Muscle layer of colon (tissue), 2 donors: ENCODE results near the gene CLBA1.

ENCODE experiments used
- H3K27ac ChIP-seq: one replicate; pipeline ENCODE4 v1.7.0; 2013; ENCODE audit warnings: low read depth, mild to moderate bottlenecking, low read length, moderate library complexity
- H3K27me3 ChIP-seq, 2 donors: one replicate each; pipeline ENCODE4 v1.7.0; 2013; ENCODE audit warnings: low read length in 2 of 2, mild to moderate bottlenecking in 2 of 2; ENCODE audit not compliant: insufficient read depth in 2 of 2, control insufficient read depth in 1 of 2
- H3K36me3 ChIP-seq: one replicate; pipeline ENCODE4 v1.7.0; 2013; ENCODE audit warnings: mild to moderate bottlenecking, low read length; ENCODE audit not compliant: insufficient read depth
- H3K4me1 ChIP-seq: one replicate; pipeline ENCODE4 v1.7.0; 2013; ENCODE audit warnings: mild to moderate bottlenecking, low read length; ENCODE audit not compliant: insufficient read depth
- H3K4me3 ChIP-seq, 2 donors: one replicate each; pipeline ENCODE4 v1.7.0; 2013; ENCODE audit warnings: low read length in 2 of 2, low read depth in 1 of 2, mild to moderate bottlenecking in 1 of 2, moderate library complexity in 1 of 2
- H3K9ac ChIP-seq: one replicate; pipeline ENCODE4 v1.7.0; 2013; ENCODE audit warnings: low read length
- H3K9me3 ChIP-seq: one replicate; pipeline ENCODE4 v1.7.0; 2013; ENCODE audit warnings: mild to moderate bottlenecking, low read length
- donor health status: abdominal sarcoma.
- donor health status: Adenocarcinoma of cecum.

CLBA1 gene

GRCh38 chr14:104966261-104966865 is 19.2 kb upstream of the CLBA1 start:
- H3K4me1 ChIP-seq = peaks cover 46% of the 10 kb centered on the region
- H3K27ac ChIP-seq = peak overlapping the region; percentile 96
- H3K9ac ChIP-seq = no peak overlapping the region
- no peaks in the 10 kb centered on the region for H3K36me3 ChIP-seq
- H3K27me3 ChIP-seq = no peaks in the 10 kb centered on the region
- H3K4me3 ChIP-seq = no peak overlapping the region
- H3K9me3 ChIP-seq = no peaks in the 10 kb centered on the region

GRCh38 chr14:104966981-104967385 is 18.6 kb upstream of the CLBA1 start:
- no peaks in the 10 kb centered on the region for H3K36me3 ChIP-seq
- peak overlapping the region; percentile 69 to 82 for H3K4me3 ChIP-seq
- peaks cover 52% of the 10 kb centered on the region for H3K4me1 ChIP-seq
- peak overlapping the region; percentile 96 for H3K27ac ChIP-seq
- no peaks in the 10 kb centered on the region for H3K27me3 ChIP-seq
- peak overlapping the region; percentile 67 for H3K9ac ChIP-seq
- no peaks in the 10 kb centered on the region for H3K9me3 ChIP-seq

GRCh38 chr14:104967386-104968152 is 18.0 kb upstream of the CLBA1 start:
- Histone ChIP-seq H3K4me3 (peak overlapping the region; percentile 69 to 82), H3K4me1 (peaks cover 58% of the 10 kb centered on the region), H3K9me3 (no peaks in the 10 kb centered on the region), H3K9ac (peak overlapping the region; percentile 67), H3K36me3 (no peaks in the 10 kb centered on the region), H3K27me3 (no peaks in the 10 kb centered on the region), H3K27ac (peak overlapping the region; percentile 96)

GRCh38 chr14:104968153-104968527 is 17.4 kb upstream of the CLBA1 start:
- Histone ChIP-seq H3K9ac (peak overlapping the region; percentile 67), H3K4me1 (peaks cover 63% of the 10 kb centered on the region), H3K4me3 (peak overlapping the region; percentile 69 to 82), H3K27ac (peak overlapping the region; percentile 96), H3K9me3 (no peaks in the 10 kb centered on the region), H3K27me3 (no peaks in the 10 kb centered on the region), H3K36me3 (no peaks in the 10 kb centered on the region)

GRCh38 chr14:104968541-104969401 is 16.8 kb upstream of the CLBA1 start:
- Histone ChIP-seq H3K9me3 (no peaks in the 10 kb centered on the region), H3K4me1 (peaks cover 69% of the 10 kb centered on the region), H3K9ac (peak overlapping the region; percentile 96), H3K36me3 (no peaks in the 10 kb centered on the region), H3K4me3 (peak overlapping the region; percentile 65 to 82), H3K27me3 (no peaks in the 10 kb centered on the region), H3K27ac (peak overlapping the region; percentile 96)

- Histone ChIP-seq H3K27ac (peak overlapping the region; percentile 96), H3K4me1 (peaks cover 73% of the 10 kb centered on the region), H3K4me3 (peak overlapping the region; percentile 65 to 82)
These were observed 15.8 kb upstream of the CLBA1 start for GRCh38 chr14:104969741-104970230.

GRCh38 chr14:104970231-104971068 is 15.1 kb upstream of the CLBA1 start:
- H3K27me3 ChIP-seq = no peaks in the 10 kb centered on the region
- H3K9me3 ChIP-seq = no peaks in the 10 kb centered on the region
- peak overlapping the region; percentile 65 to 82 for H3K4me3 ChIP-seq
- H3K4me1 ChIP-seq = peaks cover 80% of the 10 kb centered on the region
- peak overlapping the region; percentile 96 for H3K9ac ChIP-seq
- H3K27ac ChIP-seq = peak overlapping the region; percentile 96
- no peaks in the 10 kb centered on the region for H3K36me3 ChIP-seq

More at GRCh38 chr14:104969741-104970230, 15.8 kb upstream of the CLBA1 start:
- Histone ChIP-seq H3K9me3 (no peaks in the 10 kb centered on the region), H3K9ac (peak overlapping the region; percentile 96), H3K36me3 (no peaks in the 10 kb centered on the region), H3K27me3 (no peaks in the 10 kb centered on the region)

GRCh38 chr14:104971447-104972240 is 13.9 kb upstream of the CLBA1 start:
- H3K9me3 ChIP-seq = no peaks in the 10 kb centered on the region
- no peaks in the 10 kb centered on the region for H3K27me3 ChIP-seq
- H3K4me3 ChIP-seq = no peak overlapping the region
- H3K4me1 ChIP-seq = peaks cover 86% of the 10 kb centered on the region
- no peaks in the 10 kb centered on the region for H3K36me3 ChIP-seq
- H3K9ac ChIP-seq = peak overlapping the region; percentile 96
- H3K27ac ChIP-seq = peak overlapping the region; percentile 96

- H3K36me3 ChIP-seq = no peaks in the 10 kb centered on the region
- peak overlapping the region; percentile 96 for H3K27ac ChIP-seq
- peak overlapping the region in 1 of 2 donors; percentile 28 for H3K4me3 ChIP-seq
- no peaks in the 10 kb centered on the region for H3K27me3 ChIP-seq
- peaks cover 86% of the 10 kb centered on the region for H3K4me1 ChIP-seq
- peak overlapping the region; percentile 28 for H3K9ac ChIP-seq
- no peaks in the 10 kb centered on the region for H3K9me3 ChIP-seq
These were observed 13.1 kb upstream of the CLBA1 start for GRCh38 chr14:104972301-104973134.

- Histone ChIP-seq H3K9me3 (no peaks in the 10 kb centered on the region), H3K9ac (peak overlapping the region; percentile 28), H3K27me3 (no peaks in the 10 kb centered on the region), H3K4me3 (peak overlapping the region in 1 of 2 donors; percentile 28), H3K36me3 (no peaks in the 10 kb centered on the region), H3K27ac (peak overlapping the region; percentile 96), H3K4me1 (peaks cover 87% of the 10 kb centered on the region)
These were observed 12.5 kb upstream of the CLBA1 start for GRCh38 chr14:104973135-104973384.
